CD14-positive monocyte (primary cell): Measurements from ENCODE around the gene DMBT1. TPM values are rescaled to one million over a fixed set of nuclear protein-coding genes. Genes with fewer than 3 reads are reported as not detected.

Source experiments
- DNase-seq, 3 donors: peaks; one replicate each; pipeline ENCODE4 v3.0.0-alpha.2; 2011 to 2022
- H2AFZ ChIP-seq: 2 replicates; pipeline ENCODE4 v1.6.0; 2012; ENCODE audit warnings: mild to moderate bottlenecking, low read depth, low read length, inconsistent platforms; ENCODE audit not compliant: insufficient read depth, poor library complexity, severe bottlenecking
- H3K27ac ChIP-seq, 2 donors: 1 replicate in 1 of 2; 2 replicates in 1 of 2; pipeline ENCODE4 v1.5.1; 2012 to 2013; ENCODE audit warnings: low read length in 2 of 2, control low read depth in 1 of 2, inconsistent platforms in 1 of 2, low read depth in 1 of 2, mild to moderate bottlenecking in 1 of 2
- H3K27me3 ChIP-seq, 2 donors: one replicate each; pipeline versions ENCODE4 v1.6.0 to v1.6.1; 2011 to 2013; ENCODE audit warnings: low read length in 2 of 2; ENCODE audit not compliant: control insufficient read depth in 2 of 2, insufficient read depth in 2 of 2
- H3K36me3 ChIP-seq, 2 donors: replicated peaks in 1 of 2; 1 replicate in 1 of 2; 2 replicates in 1 of 2; pipeline versions ENCODE4 v1.5.1 to v1.6.1; 2012 to 2013; ENCODE audit warnings: low read length in 2 of 2, control low read depth in 1 of 2, inconsistent platforms in 1 of 2, mild to moderate bottlenecking in 1 of 2; ENCODE audit not compliant: insufficient read depth in 2 of 2, control insufficient read depth in 1 of 2
- H3K4me1 ChIP-seq, 2 donors: 1 replicate in 1 of 2; 2 replicates in 1 of 2; pipeline versions ENCODE4 v1.5.1 to v1.6.1; 2012 to 2013; ENCODE audit warnings: low read length in 2 of 2, control low read depth in 1 of 2, inconsistent platforms in 1 of 2, mild to moderate bottlenecking in 1 of 2, moderate library complexity in 1 of 2; ENCODE audit not compliant: insufficient read depth in 2 of 2, control insufficient read depth in 1 of 2
- H3K4me2 ChIP-seq: replicated peaks from 2 replicates; pipeline ENCODE3; 2012; ENCODE audit warnings: low read length, moderate library complexity, mild to moderate bottlenecking; ENCODE audit not compliant: poor library complexity, severe bottlenecking; ENCODE audit errors: extremely low read depth
- H3K4me3 ChIP-seq, 3 experiments: fragments of 200-600 bp in 1 of 3; sonication (generic) in 1 of 3; replicated peaks in 1 of 3; 1 replicate in 2 of 3; 2 replicates in 1 of 3; pipeline ENCODE4 v1.5.1; 2011 to 2013; ENCODE audit warnings: low read length in 3 of 3, mild to moderate bottlenecking in 3 of 3, control low read depth in 2 of 3, low read depth in 2 of 3, inconsistent platforms in 1 of 3, moderate library complexity in 1 of 3
- H3K79me2 ChIP-seq: 2 replicates; pipeline ENCODE4 v1.6.0; 2012; ENCODE audit warnings: mild to moderate bottlenecking, control low read depth, inconsistent platforms, low read length, moderate library complexity; ENCODE audit not compliant: insufficient read depth
- H3K9ac ChIP-seq: 2 replicates; pipeline ENCODE4 v1.6.0; 2017; ENCODE audit warnings: low read length, mild to moderate bottlenecking; ENCODE audit not compliant: insufficient read depth, poor library complexity, severe bottlenecking
- H3K9me3 ChIP-seq, 2 donors: replicated peaks in 1 of 2; 1 replicate in 1 of 2; 2 replicates in 1 of 2; pipeline versions ENCODE4 v1.5.1 to v1.6.1; 2012 to 2013; ENCODE audit warnings: low read length in 2 of 2, control low read depth in 1 of 2; ENCODE audit not compliant: control insufficient read depth in 1 of 2, insufficient read depth in 1 of 2
- H4K20me1 ChIP-seq: 2 replicates; pipeline ENCODE4 v1.6.0; 2012; ENCODE audit warnings: mild to moderate bottlenecking, low read length, control low read depth, moderate library complexity; ENCODE audit not compliant: insufficient read depth
- H3K27ac Mint-ChIP-seq, 7 donors: one replicate each; pipeline ENCODE4 v1.8.0; 2020; ENCODE audit warnings: mild to moderate bottlenecking in 7 of 7, mixed read lengths in 7 of 7, moderate library complexity in 6 of 7, inconsistent platforms in 2 of 7
- H3K27me3 Mint-ChIP-seq, 3 donors: one replicate each; pipeline ENCODE4 v1.8.0; 2021 to 2022; ENCODE audit warnings: low read depth in 3 of 3, mild to moderate bottlenecking in 3 of 3, mixed read lengths in 3 of 3, moderate library complexity in 3 of 3, inconsistent platforms in 1 of 3
- H3K36me3 Mint-ChIP-seq, 2 donors: one replicate each; pipeline ENCODE4 v1.8.0; 2020; ENCODE audit warnings: mixed read lengths in 2 of 2, inconsistent platforms in 1 of 2, mild to moderate bottlenecking in 1 of 2
- H3K4me1 Mint-ChIP-seq: one replicate; pipeline ENCODE4 v1.8.0; 2020; ENCODE audit warnings: mild to moderate bottlenecking, mixed read lengths
- H3K4me3 Mint-ChIP-seq, 2 donors: one replicate each; pipeline ENCODE4 v1.8.0; 2020; ENCODE audit warnings: mild to moderate bottlenecking in 2 of 2, mixed read lengths in 2 of 2, moderate library complexity in 1 of 2
- H3K9me3 Mint-ChIP-seq, 7 donors: one replicate each; pipeline ENCODE4 v1.8.0; 2020 to 2022; ENCODE audit warnings: mixed read lengths in 7 of 7, mild to moderate bottlenecking in 6 of 7, moderate library complexity in 6 of 7, inconsistent platforms in 2 of 7
- CTCF ChIP-seq: fragments of 200-600 bp; IDR thresholded peaks from one replicate; pipeline ENCODE4 v1.8.0; 2022; ENCODE audit warnings: antibody characterized with exemption, mild to moderate bottlenecking
- WGBS: methylation state at CpG from one replicate; pipeline ENCODE4 v1.1.5; 2013; ENCODE audit warnings: missing lambda C conversion rate; ENCODE audit not compliant: insufficient coverage; 5-methylcytosine and 5-hydroxymethylcytosine counted together
- intact Hi-C, 2 donors: fragments of 100-400 bp; cut with micrococcal nuclease; formaldehyde crosslinking; loops; one replicate each; pipeline versions ENCODE4 v1.15.0 to v1.15.1; 2023
- polyA plus RNA-seq, 3 donors: library from polyadenylated mRNA; depleted of rRNA in 1 of 3; unstranded in 2 of 3; stranded (reverse) in 1 of 3; fragments of 300-500 nt in 2 of 3; fragments of >200 nt in 1 of 3; fragmentation: Illumina TruSeq in 2 of 3; gene quantifications; 1 replicate in 2 of 3; 2 replicates in 1 of 3; pipeline ENCODE4 v1.2.3, GENCODE V29; 2012 to 2021

DMBT1 gene
- polyA plus RNA-seq, 3 donors, result not detected

- peaks cover 12 to 18% of the 10 kb centered on the region in 2 donors for H3K27me3 ChIP-seq
- no peak overlapping the region for H3K4me2 ChIP-seq
- H2AFZ ChIP-seq, result no peak overlapping the region
- no peak for TF ChIP-seq CTCF
- peaks cover 20 to 41% (median 21%) of the 10 kb centered on the region in 3 donors for H3K27me3 Mint-ChIP-seq
- H3K4me3 Mint-ChIP-seq, result no peak overlapping the region
- no peak overlapping the region for H3K9ac ChIP-seq
- H3K36me3 ChIP-seq, result no peaks in the 10 kb centered on the region
- H3K4me1 Mint-ChIP-seq, result peaks cover 6% of the 10 kb centered on the region
- no peaks in the 10 kb centered on the region for H3K79me2 ChIP-seq
- DNase-seq, result no peak
- no peaks in the 10 kb centered on the region for H3K9me3 ChIP-seq
- H3K27ac ChIP-seq, result no peak overlapping the region
- no peaks in the 10 kb centered on the region for H3K4me1 ChIP-seq
- H3K9me3 Mint-ChIP-seq, result no peaks in the 10 kb centered on the region
- no peaks in the 10 kb centered on the region for H3K36me3 Mint-ChIP-seq
- no peaks in the 10 kb centered on the region for H4K20me1 ChIP-seq
- no peak overlapping the region for H3K4me3 ChIP-seq
- no peak overlapping the region for H3K27ac Mint-ChIP-seq
- intact Hi-C loops, result loop anchor here (2.0 to 10.0 kb wide), 4 partner anchors 130 to 270 kb away; no protein-coding TSS in a partner anchor
These were observed 4.4 kb downstream of the DMBT1 start for GRCh38 chr10:122564980-122565379.

DNA sequence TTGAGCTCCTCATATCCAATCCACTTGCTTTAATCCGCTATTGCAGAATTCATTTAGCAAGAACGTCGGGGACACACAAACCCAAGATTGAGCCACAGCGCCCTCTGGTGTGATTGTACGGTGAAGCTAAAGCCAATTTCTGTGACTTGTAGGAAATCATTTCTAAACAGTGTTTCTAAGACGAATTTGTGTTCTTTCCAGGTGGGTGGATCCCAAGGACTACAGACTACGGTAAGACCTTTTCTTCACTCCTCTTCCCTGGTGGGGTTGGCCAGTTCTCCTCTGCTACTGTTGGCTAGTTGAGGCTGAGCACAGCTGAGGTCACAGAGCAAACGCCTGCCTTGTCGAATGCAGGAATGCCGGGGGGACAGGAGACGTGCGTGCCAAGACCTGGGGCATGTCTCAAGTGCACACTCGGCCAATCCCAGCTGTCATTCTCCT lies 5.2 kb downstream of the DMBT1 start:
- Mint-ChIP-seq H3K4me1 (peaks cover 4% of the 10 kb centered on the region), H3K27me3 (peaks cover 21 to 33% (median 21%) of the 10 kb centered on the region in 3 donors), H3K9me3 (no peaks in the 10 kb centered on the region), H3K27ac (no peak overlapping the region), H3K4me3 (no peak overlapping the region), H3K36me3 (no peaks in the 10 kb centered on the region)
- peak; percentile 13 to 44 (median 37) for DNase-seq
- no peaks in the 10 kb centered on the region for H3K36me3 ChIP-seq
- peaks cover 12 to 17% of the 10 kb centered on the region in 2 donors for H3K27me3 ChIP-seq
- TF ChIP-seq CTCF, result peak; percentile 77
- H3K9me3 ChIP-seq, result no peaks in the 10 kb centered on the region
- H2AFZ ChIP-seq, result peak overlapping the region; percentile 26
- WGBS, result 60% methylated on average over 3 of the region's 13 CpGs
- no peak overlapping the region for H3K4me2 ChIP-seq
- intact Hi-C loops, result loop anchor here (2.0 to 10.0 kb wide), 4 partner anchors 131 to 271 kb away; no protein-coding TSS in a partner anchor
- H3K4me1 ChIP-seq, result no peaks in the 10 kb centered on the region
- no peak overlapping the region for H3K9ac ChIP-seq
- H4K20me1 ChIP-seq, result no peaks in the 10 kb centered on the region
- no peaks in the 10 kb centered on the region for H3K79me2 ChIP-seq
- H3K27ac ChIP-seq, result no peak overlapping the region
- no peak overlapping the region for H3K4me3 ChIP-seq
